DOHH2 (cell line): Measurements from ENCODE around the gene TAMM41.

Experiments
- EZH2phosphoT487 ChIP-seq: fragments of 200-600 bp; sonication (generic); IDR thresholded peaks from 2 replicates; pipeline ENCODE4 v1.6.1; 2017; ENCODE audit warnings: borderline replicate concordance, mild to moderate bottlenecking, antibody characterized with exemption, low read length, moderate library complexity, mixed read lengths
- TF ChIP-seq, protein P1 (sequence below): fragments of 200-600 bp; sonication (generic); IDR thresholded peaks from one replicate; pipeline ENCODE4 v1.5.1; 2014; ENCODE audit warnings: antibody characterized with exemption, mild to moderate bottlenecking, low read depth, low read length; ENCODE audit not compliant: poor library complexity, severe bottlenecking

DNA sequence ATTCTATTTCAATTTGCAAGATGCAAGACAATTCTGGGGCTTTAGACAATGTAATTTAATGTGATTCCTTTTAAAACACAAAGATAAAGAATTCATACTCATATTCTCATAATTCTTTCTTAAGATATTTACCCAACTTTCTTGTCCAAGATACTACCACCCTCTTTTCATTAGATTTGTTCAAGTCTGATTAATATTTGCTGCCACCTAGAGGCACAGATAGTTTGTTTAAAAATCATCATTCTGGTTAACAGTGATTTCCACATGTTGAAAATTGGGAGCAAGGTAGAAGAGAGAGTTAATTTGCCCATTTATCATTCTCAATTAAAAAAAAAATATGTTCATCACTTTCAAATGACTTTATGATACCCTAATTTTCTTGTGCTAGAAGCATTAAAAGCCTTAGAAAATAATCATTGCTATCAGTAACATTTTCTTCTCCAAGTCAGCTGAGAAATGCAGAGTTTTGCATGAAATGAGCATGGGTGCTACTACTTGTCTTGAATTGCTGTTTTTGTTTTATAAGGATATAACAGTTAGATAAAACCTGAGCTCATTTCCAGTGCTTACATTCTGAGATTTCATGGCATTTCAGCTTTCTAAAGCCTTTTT lies 11.6 kb downstream of the TAMM41 start:
- TF ChIP-seq, protein P1, sequence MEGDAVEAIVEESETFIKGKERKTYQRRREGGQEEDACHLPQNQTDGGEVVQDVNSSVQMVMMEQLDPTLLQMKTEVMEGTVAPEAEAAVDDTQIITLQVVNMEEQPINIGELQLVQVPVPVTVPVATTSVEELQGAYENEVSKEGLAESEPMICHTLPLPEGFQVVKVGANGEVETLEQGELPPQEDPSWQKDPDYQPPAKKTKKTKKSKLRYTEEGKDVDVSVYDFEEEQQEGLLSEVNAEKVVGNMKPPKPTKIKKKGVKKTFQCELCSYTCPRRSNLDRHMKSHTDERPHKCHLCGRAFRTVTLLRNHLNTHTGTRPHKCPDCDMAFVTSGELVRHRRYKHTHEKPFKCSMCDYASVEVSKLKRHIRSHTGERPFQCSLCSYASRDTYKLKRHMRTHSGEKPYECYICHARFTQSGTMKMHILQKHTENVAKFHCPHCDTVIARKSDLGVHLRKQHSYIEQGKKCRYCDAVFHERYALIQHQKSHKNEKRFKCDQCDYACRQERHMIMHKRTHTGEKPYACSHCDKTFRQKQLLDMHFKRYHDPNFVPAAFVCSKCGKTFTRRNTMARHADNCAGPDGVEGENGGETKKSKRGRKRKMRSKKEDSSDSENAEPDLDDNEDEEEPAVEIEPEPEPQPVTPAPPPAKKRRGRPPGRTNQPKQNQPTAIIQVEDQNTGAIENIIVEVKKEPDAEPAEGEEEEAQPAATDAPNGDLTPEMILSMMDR: peak; percentile 48
- TF ChIP-seq EZH2phosphoT487: no peak
